Measurements from ENCODE around the gene CACNA1H. TPM values are rescaled to one million over a fixed set of nuclear protein-coding genes. Genes with fewer than 3 reads are reported as not detected.

The CACNA1H gene
- total and polyA plus RNA-seq, 2 donors (not counting 3 experiments of a cell fraction or from before 2014, with no cell fraction given): 0.03 TPM; not detected in 1

- no peak overlapping the region for H3K9ac ChIP-seq (replicated peaks; ENCODE audit: extremely low read depth, insufficient read depth, low read length)
- no peak overlapping the region for H3K27ac ChIP-seq (ENCODE audit: insufficient read depth, low read depth, low read length)
- H3K79me2 ChIP-seq (ENCODE audit: control insufficient read depth, insufficient read depth, low read length): no peaks in the 10 kb centered on the region
- intact Hi-C loops (cut with micrococcal nuclease) (no loop called here), dilution Hi-C loops (cut with MboI; ENCODE audit: extremely low pct_ligation_motif_present, low sequenced_read_pairs) (no loop called here)
- no peak for TF ChIP-seq FOS (IDR thresholded peaks at IDR 0.05; ENCODE audit: borderline replicate concordance, insufficient read depth, low read length)
- TF ChIP-seq JUN (IDR thresholded peaks at IDR 0.05; ENCODE audit: borderline replicate concordance, insufficient read depth, insufficient read length, low read depth): no peak
- TF ChIP-seq MAX (IDR thresholded peaks at IDR 0.05; ENCODE audit: insufficient read depth, insufficient read length): no peak
- TF ChIP-seq MYC (IDR thresholded peaks at IDR 0.05; ENCODE audit: low read depth, low read length): no peak
- TF ChIP-seq POLR2AphosphoS5 (IDR thresholded peaks at IDR 0.05; ENCODE audit: insufficient read depth, low read depth, low read length): no peak
- TF ChIP-seq POLR2A (IDR thresholded peaks at IDR 0.05; ENCODE audit: low read depth, low read length): no peak
- TF ChIP-seq EZH2 (IDR thresholded peaks at IDR 0.05; ENCODE audit: borderline replicate concordance, low read depth, low read length, severe bottlenecking): no peak
- TF ChIP-seq GATA2 (IDR thresholded peaks at IDR 0.05; ENCODE audit: insufficient read depth, insufficient read length, low read depth, low read length): no peak
- no peak for TF ChIP-seq CTCF (IDR thresholded peaks at IDR 0.05; ENCODE audit: extremely low read depth in 1 of 2, insufficient read depth in 1 of 2, low read depth in 1 of 2, low read length in 2 of 2)
- H3K27me3 ChIP-seq (ENCODE audit: control insufficient read depth in 2 of 2, insufficient read depth in 2 of 2, low read length in 2 of 2): no peaks in the 10 kb centered on the region
- no peaks in the 10 kb centered on the region for H4K20me1 ChIP-seq (replicated peaks; ENCODE audit: control insufficient read depth, extremely low read depth, insufficient read depth, low read length)
- ChIA-PET CTCF (interaction anchor here (0.7 kb wide), 1 partner anchor 19 kb away, joined by 3 read pairs; no protein-coding TSS in a partner anchor), POLR2A (no interaction called here)
- no peaks in the 10 kb centered on the region for H3K9me3 ChIP-seq (replicated peaks; ENCODE audit: control insufficient read depth, insufficient read depth, low read length)
- no peak overlapping the region for H3K4me2 ChIP-seq (ENCODE audit: insufficient read depth, low read length)
- DNase-seq (ENCODE audit: low read depth, low spot score): no peak
- H3K4me3 ChIP-seq (replicated peaks in 1 of 3; ENCODE audit: insufficient read depth in 1 of 3, low read depth in 1 of 3, low read length in 3 of 3): no peak overlapping the region
- H3K36me3 ChIP-seq (ENCODE audit: control insufficient read depth in 2 of 2, extremely low read depth in 1 of 2, insufficient read depth in 2 of 2, low read length in 2 of 2): no peaks in the 10 kb centered on the region
- H2AFZ ChIP-seq (ENCODE audit: low read depth, low read length): no peak overlapping the region
- FAIRE-seq: no peak
- no TSS peak for BruUV-seq (replicated peaks)
- H3K9me1 ChIP-seq (replicated peaks; ENCODE audit: control insufficient read depth, extremely low read depth, insufficient read depth, low read length): no peaks in the 10 kb centered on the region
- H3K4me1 ChIP-seq (ENCODE audit: control insufficient read depth, extremely low read depth, insufficient read depth, low read length): peaks cover 4% of the 10 kb centered on the region
Measured at GRCh38 chr16:1178295-1178910, 25.5 kb downstream of the CACNA1H start.

All from endothelial cell of umbilical vein (primary cell).